Fibroblast of lung (primary cell): ENCODE results near the gene SDHA.

Experiments used
- CTCF ChIP-seq, 2 donors: IDR thresholded peaks in 1 of 2; conservative IDR thresholded peaks in 1 of 2; 1 replicate in 1 of 2; 2 replicates in 1 of 2; pipeline ENCODE4 v1.5.1; 2011 to 2012; ENCODE audit warnings: low read length in 2 of 2, control low read depth in 1 of 2, inconsistent platforms in 1 of 2, low read depth in 1 of 2, mild to moderate bottlenecking in 1 of 2
- EZH2 ChIP-seq: IDR thresholded peaks from 2 replicates; pipeline ENCODE4 v1.5.1; 2012; ENCODE audit warnings: low read length, control low read depth, mild to moderate bottlenecking; ENCODE audit errors: missing control alignments

GRCh38 chr5:278646-279045 is 60.5 kb downstream of the SDHA start:
- no peak for TF ChIP-seq CTCF (conservative IDR thresholded peaks at IDR 0.05 in 1 of 2, IDR thresholded peaks at IDR 0.05 in 1 of 2; ENCODE audit: low read depth in 1 of 2, low read length in 2 of 2)
- TF ChIP-seq EZH2: no peak
